Stimulated activated CD4-positive, alpha-beta T cell treated with anti-CD3 and anti-CD28 coated beads, Interleukin-12 subunit alpha, Interleukin-12 subunit beta, amount 100 ng/mL, for 48 hours (primary cell): ENCODE data around the gene TMPRSS11F.
"Not testable (repeated sequence)": the region's sequence is repeated elsewhere in the genome, so short reads cannot be mapped to it uniquely, and the experiment has no call there.

Experiments
- DNase-seq, 3 donors: peaks; one replicate each; pipeline ENCODE4 v3.0.0-alpha.2; 2020; ENCODE audit warnings: low read depth in 2 of 3, low spot score in 1 of 3

TMPRSS11F gene

DNA sequence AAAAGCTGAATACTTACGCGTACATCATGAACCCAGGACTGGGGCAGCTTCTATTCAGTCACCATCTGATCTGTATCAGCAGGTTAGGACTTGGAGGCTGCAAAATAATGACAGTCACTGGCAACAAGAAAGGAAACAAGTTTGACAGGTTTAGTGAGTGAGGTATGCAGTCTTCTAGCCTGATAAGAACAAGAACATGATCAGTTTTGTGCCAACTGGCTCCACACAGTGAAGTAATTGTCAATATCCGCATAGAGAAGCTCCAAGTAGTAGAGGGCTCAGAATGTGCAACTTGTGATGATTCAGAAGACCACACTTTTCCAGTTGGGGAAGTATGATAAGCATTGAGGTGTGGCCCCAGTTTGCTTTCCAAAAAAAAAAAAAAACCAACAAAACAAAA is at the start of gene TMPRSS11F:
Gene TMPRSS11F (minus strand): TSS at position 77 of the 400 bp plus-strand sequence. CDS start 49 bp downstream, at position 28.
- no peak for DNase-seq

GRCh38 chr4:68176904-68177303 is 47.2 kb upstream of the TMPRSS11F start:
- DNase-seq = no peak

- DNase-seq = no peak
Measured at GRCh38 chr4:68176500-68176899, 46.8 kb upstream of the TMPRSS11F start.

DNA sequence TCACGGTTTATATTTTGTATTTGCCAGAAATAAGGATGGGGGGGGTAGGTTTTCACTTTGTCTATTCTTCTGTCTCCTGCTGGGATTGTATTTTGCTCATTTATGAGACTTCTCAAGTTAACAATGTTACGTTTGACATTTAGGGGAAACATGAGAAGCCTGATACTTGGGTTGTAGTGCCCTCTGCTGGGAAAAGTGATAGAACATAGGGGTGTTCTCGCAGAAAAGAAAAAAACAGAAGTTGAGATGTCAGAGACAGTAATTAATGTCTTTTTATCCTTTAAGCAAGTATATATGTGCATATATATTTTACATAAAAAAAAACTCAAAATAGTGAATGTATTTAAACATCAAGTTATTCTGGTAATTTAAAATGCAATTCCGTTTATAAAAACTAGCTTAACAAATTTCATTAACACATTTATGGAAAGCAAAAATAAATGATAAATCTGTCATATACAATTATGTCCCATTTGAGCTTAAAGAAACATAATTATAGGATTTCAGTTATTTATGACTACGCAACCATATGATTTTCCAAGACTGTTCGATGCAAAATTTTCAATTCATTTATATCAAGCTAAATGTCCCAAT is 46.0 kb upstream of the TMPRSS11F start:
- peak in 2 of 3 donors; percentile 14 to 43 for DNase-seq

DNA sequence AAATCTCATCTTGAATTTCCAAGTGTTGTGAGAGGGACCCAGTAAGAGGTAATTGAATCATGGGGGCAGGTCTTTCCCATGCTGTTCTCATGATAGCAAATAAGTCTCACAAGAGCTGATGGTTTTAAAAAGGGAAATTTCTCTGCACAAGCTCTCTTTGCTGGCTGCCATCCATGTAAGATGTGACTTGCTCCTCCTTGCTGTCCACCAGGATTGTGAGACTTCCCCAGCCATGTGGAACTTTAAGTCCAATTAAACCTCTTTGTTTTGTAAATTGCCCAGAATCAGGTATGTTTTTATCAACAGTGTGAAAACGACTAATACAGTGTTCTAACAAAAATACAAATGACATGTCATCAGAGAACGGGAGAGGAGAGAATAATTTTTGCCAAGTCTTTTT is 44.7 kb upstream of the TMPRSS11F start:
- DNase-seq = not testable (repeated sequence)

DNA sequence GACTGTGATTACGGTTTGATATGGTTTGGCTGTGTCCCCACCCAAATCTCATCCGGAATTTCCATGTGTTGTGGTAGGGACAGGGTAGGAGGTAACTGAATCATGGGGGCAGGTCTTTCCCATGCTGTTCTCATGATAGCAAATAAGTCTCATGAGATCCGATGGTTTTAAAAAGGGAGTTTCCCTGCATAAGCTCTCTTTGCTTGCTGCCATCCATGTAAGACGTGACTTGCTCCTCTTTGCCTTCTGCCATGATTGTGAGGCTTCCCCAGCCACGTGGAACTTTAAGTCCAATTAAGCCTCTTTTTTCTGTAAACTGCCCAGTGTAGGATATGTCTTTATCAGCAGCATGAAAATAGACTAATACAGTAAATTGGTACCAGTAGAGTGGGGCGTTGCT is 42.5 kb upstream of the TMPRSS11F start:
- not testable (repeated sequence) for DNase-seq

GRCh38 chr4:68167706-68168105 is 38.0 kb upstream of the TMPRSS11F start:
- no peak for DNase-seq

GRCh38 chr4:68167166-68167565 is 37.5 kb upstream of the TMPRSS11F start:
- DNase-seq = no peak

GRCh38 chr4:68163754-68164153 is 34.1 kb upstream of the TMPRSS11F start:
- no peak for DNase-seq

DNA sequence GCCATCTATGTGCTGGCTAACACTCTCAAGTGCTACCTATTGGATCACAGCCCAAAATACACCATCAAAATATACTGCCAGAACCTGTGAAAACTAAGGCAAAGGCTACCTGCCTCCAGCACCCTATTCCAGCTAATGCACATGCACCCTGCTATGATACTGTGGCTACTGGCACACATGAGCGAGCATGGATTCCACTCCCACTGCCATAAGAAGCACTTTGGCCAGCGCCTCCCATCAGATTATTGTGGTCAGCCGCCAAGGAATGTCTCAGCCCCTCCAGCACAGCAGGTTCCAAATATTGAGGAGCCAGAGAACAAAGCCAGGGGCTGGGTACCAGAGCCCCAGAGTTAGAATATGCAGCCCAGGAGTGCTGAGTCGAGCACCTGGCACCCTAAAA is 32.5 kb upstream of the TMPRSS11F start:
- no peak for DNase-seq

GRCh38 chr4:68152411-68152810 is 22.7 kb upstream of the TMPRSS11F start:
- DNase-seq = no peak

GRCh38 chr4:68148800-68149685 is 19.4 kb upstream of the TMPRSS11F start:
- no peak for DNase-seq

DNA sequence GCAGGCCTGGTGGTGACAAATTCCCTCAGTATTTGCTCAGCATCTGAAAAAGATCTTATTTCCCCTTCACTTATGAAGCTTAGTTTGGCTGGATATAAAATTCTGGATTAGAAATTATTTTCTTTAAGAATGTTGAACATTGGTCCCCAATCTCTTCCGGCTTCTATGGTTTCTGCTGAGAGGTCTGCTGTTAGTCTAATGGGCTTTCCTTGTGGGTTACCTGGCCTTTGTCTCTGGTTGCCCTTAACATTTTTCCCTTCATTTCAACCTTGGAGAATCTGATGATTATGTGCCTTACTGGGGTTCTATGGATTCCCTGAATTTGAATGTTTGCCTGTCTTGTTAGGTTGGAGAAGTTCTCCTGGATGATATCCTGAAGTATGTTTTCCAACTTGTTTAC is 17.4 kb upstream of the TMPRSS11F start:
- no peak for DNase-seq

GRCh38 chr4:68145261-68145660 is 15.6 kb upstream of the TMPRSS11F start:
- DNase-seq = no peak

- no peak for DNase-seq
Measured at GRCh38 chr4:68141852-68142251, 12.2 kb upstream of the TMPRSS11F start.

- DNase-seq = no peak
Measured at GRCh38 chr4:68132342-68132741, 2.7 kb upstream of the TMPRSS11F start.

DNA sequence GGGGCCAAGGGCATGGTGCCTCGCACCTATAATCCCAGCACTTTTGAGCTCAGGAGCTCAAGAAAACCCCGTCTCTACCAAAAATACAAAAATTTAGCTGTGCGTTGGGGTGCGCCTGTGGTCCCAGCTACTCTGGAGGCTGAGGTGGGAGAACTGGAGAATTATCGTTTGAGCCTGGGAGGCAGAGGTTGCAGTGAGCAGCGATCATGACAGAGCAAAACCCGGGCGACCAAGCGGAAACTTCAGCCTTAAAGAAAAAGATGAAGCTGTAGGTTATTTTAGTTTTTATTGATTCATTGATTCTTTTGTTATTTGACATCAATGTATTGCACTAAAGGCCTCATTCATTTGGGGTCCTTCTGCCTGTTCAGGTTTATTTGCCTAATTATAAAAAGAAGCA is 5.4 kb downstream of the TMPRSS11F start:
- DNase-seq = no peak

DNA sequence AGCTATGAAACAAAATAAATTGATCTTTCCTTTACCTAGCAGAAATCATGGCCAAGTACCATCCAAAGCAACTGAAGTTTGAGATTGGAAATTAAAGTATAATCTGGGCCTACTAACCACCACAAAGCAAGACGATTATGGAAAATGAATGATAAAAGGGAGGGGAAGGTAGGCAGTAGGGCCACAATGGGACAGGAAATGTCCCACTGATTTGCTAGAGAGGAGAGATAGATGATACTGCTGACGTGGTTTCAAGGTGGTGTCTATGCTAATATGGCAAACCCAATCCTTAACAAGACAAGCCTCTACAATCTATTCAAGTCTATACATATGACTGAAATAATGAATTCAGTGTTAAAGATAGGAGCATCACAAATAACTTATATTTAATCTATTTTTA is 6.1 kb downstream of the TMPRSS11F start:
- no peak for DNase-seq

DNA sequence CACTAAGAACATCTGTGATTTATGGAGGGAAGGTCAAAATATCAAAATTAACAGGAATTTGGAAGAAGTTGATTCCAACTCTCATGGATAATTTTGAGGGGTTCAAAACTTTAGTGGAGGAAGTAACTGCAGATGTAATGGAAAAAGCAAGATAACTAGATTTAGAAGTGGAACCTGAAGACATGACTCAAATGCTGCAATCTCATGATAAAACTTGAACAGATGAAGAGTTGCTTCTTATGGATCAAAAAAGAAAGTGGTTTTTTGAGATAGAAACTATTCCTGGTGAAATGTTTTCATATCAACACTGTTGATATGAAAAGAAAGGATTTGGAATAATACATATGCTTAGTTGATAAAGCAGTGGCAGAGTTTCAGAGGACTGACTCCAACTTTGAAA is 9.7 kb downstream of the TMPRSS11F start:
- DNase-seq = no peak

- DNase-seq = no peak
Measured at GRCh38 chr4:68110441-68110840, 19.2 kb downstream of the TMPRSS11F start.

DNA sequence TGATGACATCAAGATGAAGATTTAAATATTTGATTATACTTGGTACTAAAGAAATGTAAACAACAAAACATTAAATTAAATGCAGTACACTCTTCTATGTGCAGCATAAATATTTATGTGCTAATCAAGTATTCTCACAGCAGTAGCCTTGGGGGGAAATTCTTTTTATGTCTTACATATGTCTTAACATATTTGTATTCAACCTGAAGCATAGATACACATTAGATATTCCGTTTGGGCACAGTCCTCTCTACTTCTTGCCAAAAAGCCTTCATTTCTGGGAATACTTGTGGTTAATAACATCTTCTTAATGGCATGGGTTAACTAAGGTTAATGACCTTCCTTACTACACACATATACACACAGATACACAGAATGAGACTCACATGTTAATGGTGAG is 19.8 kb downstream of the TMPRSS11F start:
- DNase-seq = no peak

DNA sequence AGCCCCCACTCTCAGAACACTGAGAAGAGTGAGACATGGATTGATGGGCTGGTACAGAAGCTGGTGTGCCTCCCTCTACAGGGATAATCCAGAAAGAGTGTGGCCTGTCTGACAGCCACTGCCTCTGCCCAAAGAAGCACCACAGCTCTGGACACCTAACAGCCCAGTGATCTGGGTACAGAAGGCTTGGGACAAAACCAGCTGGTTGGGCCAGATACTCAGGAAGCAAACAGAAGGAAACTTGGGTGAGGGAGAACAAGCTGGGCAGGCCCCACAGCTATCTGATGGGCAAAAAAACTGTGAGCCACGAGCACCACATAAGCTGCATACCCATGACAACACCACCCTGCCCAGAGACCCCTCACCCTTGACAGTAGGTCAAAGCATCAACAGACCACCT is 46.9 kb downstream of the TMPRSS11F start:
- no peak for DNase-seq

GRCh38 chr4:68079928-68080327 is 49.7 kb downstream of the TMPRSS11F start:
- DNase-seq = no peak
